ENCODE measurements around the gene DSCAML1. TPM values are rescaled to one million over a fixed set of nuclear protein-coding genes. Genes with fewer than 3 reads are reported as not detected.
A peak's percentile ranks its signal among the peaks of the same experiment; 100 is the strongest.

DSCAML1 gene
- total and polyA plus RNA-seq, 10 of the 15 experiments (the other 5 are each of a cell fraction or from before 2014, with no cell fraction given) = 0.03 to 0.18 (median 0.06) TPM; not detected in 1

DNA sequence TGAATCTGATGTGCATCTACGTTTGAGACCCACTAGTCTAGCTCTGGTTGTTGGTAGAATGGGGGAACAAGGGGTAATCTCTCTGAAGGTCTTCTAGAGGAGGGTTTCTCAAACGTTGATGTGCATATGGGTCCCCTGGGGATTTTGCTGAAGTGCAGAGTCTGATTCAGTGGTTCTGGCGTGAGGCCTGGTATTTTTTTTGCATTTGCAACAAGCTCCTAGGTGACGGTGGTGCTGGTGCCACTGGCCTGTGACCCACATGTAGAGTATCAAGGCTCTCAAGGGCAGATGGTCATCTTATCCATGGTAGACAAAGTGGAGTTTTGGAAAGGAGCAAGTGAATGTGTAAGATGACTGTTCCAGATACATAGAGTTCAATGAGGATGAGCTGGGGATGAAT is 372.2 kb downstream of the DSCAML1 start:
- no peak overlapping the region for H2AFZ ChIP-seq (ENCODE audit: control insufficient read depth, low read depth, low read length)
- H3K4me3 ChIP-seq = no peak overlapping the region
- no peaks in the 10 kb centered on the region for H3K79me2 ChIP-seq (ENCODE audit: control insufficient read depth, insufficient read depth, low read length)
- H3K27me3 ChIP-seq (replicated peaks in 1 of 2; ENCODE audit: control insufficient read depth in 2 of 2, insufficient read depth in 2 of 2, low read length in 1 of 2) = no peaks in the 10 kb centered on the region
- no peak overlapping the region for H3K4me2 ChIP-seq (ENCODE audit: control insufficient read depth, insufficient read depth)
- ATAC-seq (peak; percentile 22; the same call in 2 of the 3 replicates), FAIRE-seq (no peak), DNase-seq (ENCODE audit: low read depth, low spot score) (no peak)
- H3K36me3 ChIP-seq (ENCODE audit: control insufficient read depth in 2 of 2, insufficient read depth in 2 of 2, low read length in 1 of 2) = no peaks in the 10 kb centered on the region
- CTCF ChIA-PET = interaction anchor here (0.6 to 6.8 kb wide), 43 partner anchors 10 to 1006 kb away, joined by 3 to 156 read pairs (median 8); partner anchors contain the start of gene CEP164
- no peaks in the 10 kb centered on the region for H3K4me1 ChIP-seq (ENCODE audit: control insufficient read depth, insufficient read depth, low read length)
- in situ Hi-C loops (cut with MboI) (loop anchor here (5.0 to 25.0 kb wide), 2 partner anchors 198 to 638 kb away; no protein-coding TSS in a partner anchor), intact Hi-C loops (cut with micrococcal nuclease; ENCODE audit: unreplicated experiment) (loop anchor here (5.0 kb wide), 1 partner anchor 383 kb away; no protein-coding TSS in a partner anchor)
- 10% methylated on average over 4 of the region's 4 CpGs for WGBS (ENCODE audit: insufficient coverage, insufficient replicate concordance, low lambda C conversion rate, missing lambda C conversion rate)
- no peak overlapping the region for H3K9ac ChIP-seq (ENCODE audit: control insufficient read depth, insufficient read depth, low read length)
- RAD21 ChIA-PET (ENCODE audit: unreplicated experiment) = interaction anchor here (0.6 to 6.7 kb wide), 17 partner anchors 11 to 522 kb away, joined by 3 to 75 read pairs (median 4); partner anchors contain the start of gene CEP164
- H4K20me1 ChIP-seq (ENCODE audit: control insufficient read depth, insufficient read depth) = no peaks in the 10 kb centered on the region
- BruUV-seq (replicated peaks) = no TSS peak
- no peak for TF ChIP-seq CBX3 (IDR thresholded peaks at IDR 0.05; ENCODE audit: borderline replicate concordance, low read depth)
- TF ChIP-seq MEF2B (IDR thresholded peaks at IDR 0.05; ENCODE audit: partially characterized antibody, poor library complexity, severe bottlenecking) = peak; percentile 44
- no peak for TF ChIP-seq NR2C2 (IDR thresholded peaks at IDR 0.05; ENCODE audit: borderline replicate concordance, control insufficient read depth, insufficient read length, low read depth)
- H3K27ac ChIP-seq (ENCODE audit: control insufficient read depth, insufficient read depth) = no peak overlapping the region
- POLR2A ChIA-PET = interaction anchor here (0.9 to 1.5 kb wide), 3 partner anchors 81 to 392 kb away, joined by 3 to 5 read pairs (median 3); partner anchors contain the start of gene SIDT2
- no peaks in the 10 kb centered on the region for H3K9me3 ChIP-seq (replicated peaks; ENCODE audit: control insufficient read depth, insufficient read depth, low read length)
- SMC1A ChIA-PET (ENCODE audit: uncharacterized antibody, unreplicated experiment) = interaction anchor here (0.6 to 4.3 kb wide), 21 partner anchors 9 to 628 kb away, joined by 3 to 36 read pairs (median 4); no protein-coding TSS in a partner anchor

GRCh38 chr11:117423046-117423575 is 373.9 kb downstream of the DSCAML1 start:
- Histone ChIP-seq H3K27ac (ENCODE audit: control insufficient read depth, insufficient read depth) (no peak overlapping the region), H3K9me3 (replicated peaks; ENCODE audit: control insufficient read depth, insufficient read depth, low read length) (no peaks in the 10 kb centered on the region), H3K9ac (ENCODE audit: control insufficient read depth, insufficient read depth, low read length) (no peak overlapping the region), H3K27me3 (replicated peaks in 1 of 2; ENCODE audit: control insufficient read depth in 2 of 2, insufficient read depth in 2 of 2, low read length in 1 of 2) (no peaks in the 10 kb centered on the region), H3K4me3 (no peak overlapping the region), H2AFZ (ENCODE audit: control insufficient read depth, low read depth, low read length) (no peak overlapping the region), H3K79me2 (ENCODE audit: control insufficient read depth, insufficient read depth, low read length) (no peaks in the 10 kb centered on the region), H4K20me1 (ENCODE audit: control insufficient read depth, insufficient read depth) (no peaks in the 10 kb centered on the region), H3K36me3 (ENCODE audit: control insufficient read depth in 2 of 2, insufficient read depth in 2 of 2, low read length in 1 of 2) (no peaks in the 10 kb centered on the region), H3K4me2 (ENCODE audit: control insufficient read depth, insufficient read depth) (no peak overlapping the region), H3K4me1 (ENCODE audit: control insufficient read depth, insufficient read depth, low read length) (no peaks in the 10 kb centered on the region)
- ChIA-PET RAD21 (ENCODE audit: unreplicated experiment) (interaction anchor here (0.5 to 6.7 kb wide), 4 partner anchors 35 to 912 kb away, joined by 3 to 75 read pairs (median 30); no protein-coding TSS in a partner anchor), SMC1A (ENCODE audit: uncharacterized antibody, unreplicated experiment) (interaction anchor here (1.2 to 1.4 kb wide), 2 partner anchors 9 to 199 kb away, joined by 4 to 5 read pairs; no protein-coding TSS in a partner anchor), POLR2A (no interaction called here), CTCF (interaction anchor here (1.1 to 5.9 kb wide), 3 partner anchors 56 to 393 kb away, joined by 4 to 82 read pairs (median 65); no protein-coding TSS in a partner anchor)
- in situ Hi-C loops (cut with MboI) = no loop called here
- 73% methylated on average over 14 of the region's 14 CpGs for WGBS (ENCODE audit: insufficient coverage, insufficient replicate concordance, low lambda C conversion rate, missing lambda C conversion rate)
- ATAC-seq (no peak), FAIRE-seq (no peak), DNase-seq (ENCODE audit: low read depth, low spot score) (no peak)
- intact Hi-C loops (cut with micrococcal nuclease; ENCODE audit: unreplicated experiment) = no loop called here
- no peak for TF ChIP-seq SIX5 (IDR thresholded peaks at IDR 0.05; ENCODE audit: low read depth, low read length, severe bottlenecking)
- no peak for TF ChIP-seq BMI1 (IDR thresholded peaks at IDR 0.05; ENCODE audit: borderline replicate concordance)
- no peak for TF ChIP-seq HCFC1 (IDR thresholded peaks at IDR 0.05; ENCODE audit: low read length)
- no peak for TF ChIP-seq FOXK2 (IDR thresholded peaks at IDR 0.05)
- TF ChIP-seq TCF7 (IDR thresholded peaks at IDR 0.05; ENCODE audit: borderline replicate concordance) = no peak
- no peak for TF ChIP-seq POLR2AphosphoS5 (IDR thresholded peaks at IDR 0.05; ENCODE audit: low read length)
- no peak for TF ChIP-seq MAX (IDR thresholded peaks at IDR 0.05; ENCODE audit: low read depth, low read length)
- TF ChIP-seq TCF3 (IDR thresholded peaks at IDR 0.05; ENCODE audit: borderline replicate concordance, insufficient read depth, low read depth, low read length) = no peak
- TF ChIP-seq, protein P1, sequence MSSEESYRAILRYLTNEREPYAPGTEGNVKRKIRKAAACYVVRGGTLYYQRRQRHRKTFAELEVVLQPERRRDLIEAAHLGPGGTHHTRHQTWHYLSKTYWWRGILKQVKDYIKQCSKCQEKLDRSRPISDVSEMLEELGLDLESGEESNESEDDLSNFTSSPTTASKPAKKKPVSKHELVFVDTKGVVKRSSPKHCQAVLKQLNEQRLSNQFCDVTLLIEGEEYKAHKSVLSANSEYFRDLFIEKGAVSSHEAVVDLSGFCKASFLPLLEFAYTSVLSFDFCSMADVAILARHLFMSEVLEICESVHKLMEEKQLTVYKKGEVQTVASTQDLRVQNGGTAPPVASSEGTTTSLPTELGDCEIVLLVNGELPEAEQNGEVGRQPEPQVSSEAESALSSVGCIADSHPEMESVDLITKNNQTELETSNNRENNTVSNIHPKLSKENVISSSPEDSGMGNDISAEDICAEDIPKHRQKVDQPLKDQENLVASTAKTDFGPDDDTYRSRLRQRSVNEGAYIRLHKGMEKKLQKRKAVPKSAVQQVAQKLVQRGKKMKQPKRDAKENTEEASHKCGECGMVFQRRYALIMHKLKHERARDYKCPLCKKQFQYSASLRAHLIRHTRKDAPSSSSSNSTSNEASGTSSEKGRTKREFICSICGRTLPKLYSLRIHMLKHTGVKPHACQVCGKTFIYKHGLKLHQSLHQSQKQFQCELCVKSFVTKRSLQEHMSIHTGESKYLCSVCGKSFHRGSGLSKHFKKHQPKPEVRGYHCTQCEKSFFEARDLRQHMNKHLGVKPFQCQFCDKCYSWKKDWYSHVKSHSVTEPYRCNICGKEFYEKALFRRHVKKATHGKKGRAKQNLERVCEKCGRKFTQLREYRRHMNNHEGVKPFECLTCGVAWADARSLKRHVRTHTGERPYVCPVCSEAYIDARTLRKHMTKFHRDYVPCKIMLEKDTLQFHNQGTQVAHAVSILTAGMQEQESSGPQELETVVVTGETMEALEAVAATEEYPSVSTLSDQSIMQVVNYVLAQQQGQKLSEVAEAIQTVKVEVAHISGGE (CRISPR knock-in tag; IDR thresholded peaks at IDR 0.05) = no peak
- TF ChIP-seq FOS (IDR thresholded peaks at IDR 0.05; ENCODE audit: borderline replicate concordance, extremely low read depth, insufficient read length) = no peak
- no TSS peak for BruUV-seq (replicated peaks)

All from GM12878 (cell line).